Lung microvascular endothelial cell (primary cell): ENCODE results near the gene SIRT1. TPM values are rescaled to one million over a fixed set of nuclear protein-coding genes. Genes with fewer than 3 reads are reported as not detected.
"Not testable (repeated sequence)": the region's sequence is repeated elsewhere in the genome, so short reads cannot be mapped to it uniquely, and the experiment has no call there.

Experiments
- DNase-seq, 2 donors: peaks; one replicate each; pipeline versions ENCODE4 v3.0.0 to v3.0.0-alpha.2; 2010; ENCODE audit warnings: low read depth in 2 of 2
- total RNA-seq: library from RNA; depleted of rRNA; stranded (reverse); fragments of >200 nt; gene quantifications from 2 replicates; pipeline ENCODE4 v1.2.1, GENCODE V29; 2014

SIRT1 gene
- total RNA-seq: 6.3 and 8.7 TPM in 2 replicates

GRCh38 chr10:67884313-67884841 lies at the start of gene SIRT1:
Gene SIRT1, plus strand, starts transcription at chr10:67884656. Its CDS starts 66 bp downstream, at chr10:67884722.
- peak; percentile 96 to 97 for DNase-seq

GRCh38 chr10:67835541-67836394 lies 48.7 kb upstream of the SIRT1 start:
- not testable (repeated sequence) for DNase-seq

- no peak for DNase-seq
These were observed 48.0 kb upstream of the SIRT1 start for GRCh38 chr10:67836488-67836887.

- no peak for DNase-seq
These were observed 47.5 kb upstream of the SIRT1 start for GRCh38 chr10:67836972-67837371.

GRCh38 chr10:67837541-67838314 lies 46.7 kb upstream of the SIRT1 start, which contains the start of gene DNAJC12:
Gene DNAJC12, minus strand, starts transcription at chr10:67838188. Its CDS starts 177 bp downstream, at chr10:67838011.
- DNase-seq: peak; percentile 10 to 57

GRCh38 chr10:67839511-67839910 lies 44.9 kb upstream of the SIRT1 start:
- DNase-seq: not testable (repeated sequence)

GRCh38 chr10:67839951-67840350 lies 44.5 kb upstream of the SIRT1 start:
- no peak for DNase-seq

GRCh38 chr10:67841737-67842136 lies 42.7 kb upstream of the SIRT1 start:
- DNase-seq: no peak

GRCh38 chr10:67843284-67843683 lies 41.2 kb upstream of the SIRT1 start:
- no peak for DNase-seq

- peak; percentile 95 for DNase-seq
These were observed 35.0 kb upstream of the SIRT1 start for GRCh38 chr10:67849331-67850011.

GRCh38 chr10:67851186-67851585 lies 33.3 kb upstream of the SIRT1 start:
- no peak for DNase-seq

- no peak for DNase-seq
These were observed 31.7 kb upstream of the SIRT1 start for GRCh38 chr10:67852761-67853160.

GRCh38 chr10:67853512-67853911 lies 30.9 kb upstream of the SIRT1 start:
- DNase-seq: no peak

- DNase-seq: no peak
These were observed 25.5 kb upstream of the SIRT1 start for GRCh38 chr10:67858971-67859370.

- DNase-seq: no peak
These were observed 22.6 kb upstream of the SIRT1 start for GRCh38 chr10:67861750-67862432.

GRCh38 chr10:67863094-67863493 lies 21.4 kb upstream of the SIRT1 start:
- no peak for DNase-seq

- DNase-seq: no peak
These were observed 19.7 kb upstream of the SIRT1 start for GRCh38 chr10:67864607-67865371.

GRCh38 chr10:67868132-67868531 lies 16.3 kb upstream of the SIRT1 start:
- DNase-seq: no peak

- DNase-seq: no peak
These were observed 14.5 kb upstream of the SIRT1 start for GRCh38 chr10:67869996-67870395.
